NCI-H510A treated with DMSO at 0.1 percent for 48 hours (cell line): ENCODE data around the gene ASAP3.
"Not testable (repeated sequence)": the region's sequence is repeated elsewhere in the genome, so short reads cannot be mapped to it uniquely, and the experiment has no call there.

Source experiments
- DNase-seq: peaks from one replicate; lab custom pipeline; 2025; lab: John Stamatoyannopoulos, UW

ASAP3 gene

DNA sequence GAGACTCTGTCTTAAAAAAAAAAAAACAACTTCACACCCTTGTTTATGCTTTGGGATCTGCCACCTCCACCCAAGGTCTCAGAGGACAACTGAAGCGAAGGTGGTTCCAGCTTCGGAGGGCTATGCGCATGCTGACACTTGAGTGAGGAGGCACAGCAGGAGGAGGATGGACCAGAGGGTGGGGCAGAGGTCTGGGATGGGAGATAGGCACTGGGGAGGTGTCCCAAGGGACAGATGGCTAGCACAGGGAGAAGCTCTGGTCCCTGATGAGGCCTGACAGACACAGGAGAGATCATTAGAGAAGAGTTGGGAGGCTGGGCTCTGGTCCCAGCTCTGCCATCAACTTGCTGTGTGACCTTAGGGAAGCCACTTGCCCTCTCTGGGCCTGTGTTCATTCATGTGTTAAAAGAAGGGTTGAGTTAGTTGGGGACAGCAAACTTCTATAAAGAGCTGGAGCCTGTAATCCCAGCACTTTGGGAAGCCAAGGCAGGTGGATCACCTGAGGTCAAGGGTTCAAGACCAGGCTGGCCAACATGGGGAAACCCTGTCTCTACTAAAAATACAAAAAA lies 30.2 kb upstream of the ASAP3 start:
- DNase-seq = no peak

DNA sequence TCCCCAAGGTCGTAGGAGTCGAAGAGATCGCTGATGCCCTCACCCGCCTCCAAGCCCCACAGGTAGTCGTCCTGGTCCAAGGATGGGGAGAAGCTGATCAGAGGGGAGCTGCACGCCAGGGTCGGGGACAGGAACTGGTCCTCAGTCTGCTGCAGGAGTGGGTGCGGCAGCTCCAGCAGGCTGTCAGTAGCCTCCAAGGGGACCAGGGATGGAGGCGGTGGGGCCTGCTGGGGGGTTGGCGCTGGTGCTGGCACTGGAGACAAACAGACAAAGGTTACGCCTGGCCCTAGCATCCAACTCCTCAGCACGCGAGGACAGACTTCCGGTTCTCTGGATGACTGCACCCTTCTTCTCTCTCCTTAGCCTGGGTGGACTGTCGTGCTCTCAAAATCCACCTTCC lies 25.9 kb upstream of the ASAP3 start:
- DNase-seq = no peak

DNA sequence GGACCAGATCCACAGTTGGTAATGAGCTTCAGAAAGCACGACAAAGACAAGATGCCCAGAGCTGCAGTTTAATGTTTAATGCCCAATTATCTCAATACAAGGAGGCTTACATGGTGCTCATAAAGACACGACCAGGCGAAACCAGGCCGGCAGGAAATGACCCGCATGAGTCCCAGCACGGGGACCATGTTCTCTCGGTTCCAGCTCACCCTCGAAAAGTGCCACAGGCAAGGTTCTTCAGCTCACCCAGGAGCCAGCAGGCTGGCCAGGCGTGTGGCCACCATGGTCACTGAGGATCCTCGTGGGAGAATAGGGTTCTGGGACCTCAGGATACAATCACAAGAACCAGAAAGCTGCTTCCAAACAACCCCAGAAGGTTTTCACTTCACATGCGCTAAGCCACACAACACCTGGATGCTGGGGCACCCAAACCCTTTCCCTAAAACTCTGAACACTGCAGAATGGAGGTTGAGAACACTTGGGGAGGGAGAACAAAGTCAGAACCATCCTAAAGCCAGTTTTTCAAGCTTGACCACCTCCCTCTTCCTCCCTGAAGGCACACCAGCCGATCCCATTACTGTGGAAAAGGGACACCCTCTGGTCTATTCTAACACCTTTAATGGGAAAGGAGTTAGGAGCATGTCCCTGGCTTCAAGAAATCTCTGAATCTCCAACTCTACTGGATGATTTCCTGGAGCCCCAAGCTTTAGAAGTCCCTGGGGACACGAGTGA lies 22.6 kb upstream of the ASAP3 start:
- DNase-seq = no peak

DNA sequence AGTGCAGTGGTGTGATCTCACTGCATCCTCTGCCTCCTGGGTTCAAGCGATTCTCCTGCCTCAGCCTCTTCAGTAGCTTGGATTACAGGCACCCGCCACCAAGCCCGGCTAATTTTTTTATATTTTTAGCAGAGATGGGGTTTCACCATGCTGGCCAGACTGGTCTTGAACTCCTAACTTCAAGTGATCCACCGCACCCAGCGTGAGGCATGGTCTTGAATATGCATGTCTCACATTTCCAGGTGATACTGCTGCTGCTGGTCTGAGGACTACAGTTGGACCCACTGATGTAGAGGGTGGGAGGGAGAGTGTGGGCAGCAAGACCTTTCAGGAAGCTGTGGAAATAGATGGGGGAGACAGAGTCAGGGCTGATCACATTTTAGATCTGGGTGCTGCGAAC lies 21.9 kb upstream of the ASAP3 start:
- no peak for DNase-seq

DNA sequence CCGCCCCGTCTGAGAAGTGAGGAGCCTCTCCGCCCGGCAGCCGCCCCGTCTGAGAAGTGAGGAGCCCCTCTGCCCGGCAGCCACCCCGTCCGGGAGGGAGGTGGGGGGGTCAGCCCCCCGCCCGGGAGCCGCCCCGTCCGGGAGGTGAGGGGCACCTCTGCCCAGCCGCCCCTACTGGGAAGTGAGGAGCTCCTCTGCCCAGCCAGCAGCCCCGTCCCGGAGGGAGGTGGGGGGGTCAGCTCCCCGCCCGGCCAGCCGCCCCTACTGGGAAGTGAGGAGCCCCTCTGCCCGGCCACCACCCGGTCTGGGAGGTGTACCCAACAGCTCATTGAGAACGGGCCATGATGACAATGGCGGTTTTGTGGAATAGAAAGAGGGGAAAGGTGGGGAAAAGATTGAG lies 20.2 kb upstream of the ASAP3 start:
- not testable (repeated sequence) for DNase-seq

DNA sequence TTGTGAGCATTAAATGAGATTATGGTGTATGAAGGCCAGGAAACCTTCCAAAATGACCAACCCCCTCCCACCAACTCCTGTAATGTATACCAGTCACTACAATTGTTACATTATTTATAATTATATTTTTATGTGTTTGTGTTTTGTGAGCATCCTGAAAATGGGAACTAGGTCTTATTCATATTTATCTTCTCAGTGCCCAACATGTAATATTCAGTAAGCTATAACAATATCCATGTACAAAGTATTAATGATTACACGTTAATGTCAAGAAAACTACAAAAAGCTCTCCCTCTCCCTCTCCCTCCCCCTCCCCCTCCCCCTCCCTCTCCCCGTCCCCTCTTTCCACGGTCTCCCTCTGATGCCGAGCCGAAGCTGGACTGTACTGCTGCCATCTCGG lies 19.0 kb upstream of the ASAP3 start:
- DNase-seq = no peak

DNA sequence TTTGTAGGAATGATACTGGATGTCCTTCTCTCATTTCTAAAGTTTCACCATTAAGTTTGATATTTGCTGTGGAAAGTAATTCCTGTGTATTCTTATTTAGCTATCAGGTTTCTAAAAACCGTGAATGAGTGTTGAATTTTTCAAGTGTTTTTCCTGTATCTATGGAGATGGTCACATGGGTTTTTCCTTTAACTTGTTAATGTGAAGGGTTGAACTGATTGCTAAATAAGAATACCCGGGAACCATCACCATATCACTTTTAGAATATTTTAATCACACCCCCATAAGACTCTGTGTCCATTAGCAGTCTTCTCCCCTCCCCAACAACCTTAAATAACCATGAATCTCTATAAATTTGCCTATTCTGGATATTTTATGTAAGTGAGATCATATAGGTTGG lies 16.5 kb upstream of the ASAP3 start:
- peak; percentile 32 for DNase-seq

DNA sequence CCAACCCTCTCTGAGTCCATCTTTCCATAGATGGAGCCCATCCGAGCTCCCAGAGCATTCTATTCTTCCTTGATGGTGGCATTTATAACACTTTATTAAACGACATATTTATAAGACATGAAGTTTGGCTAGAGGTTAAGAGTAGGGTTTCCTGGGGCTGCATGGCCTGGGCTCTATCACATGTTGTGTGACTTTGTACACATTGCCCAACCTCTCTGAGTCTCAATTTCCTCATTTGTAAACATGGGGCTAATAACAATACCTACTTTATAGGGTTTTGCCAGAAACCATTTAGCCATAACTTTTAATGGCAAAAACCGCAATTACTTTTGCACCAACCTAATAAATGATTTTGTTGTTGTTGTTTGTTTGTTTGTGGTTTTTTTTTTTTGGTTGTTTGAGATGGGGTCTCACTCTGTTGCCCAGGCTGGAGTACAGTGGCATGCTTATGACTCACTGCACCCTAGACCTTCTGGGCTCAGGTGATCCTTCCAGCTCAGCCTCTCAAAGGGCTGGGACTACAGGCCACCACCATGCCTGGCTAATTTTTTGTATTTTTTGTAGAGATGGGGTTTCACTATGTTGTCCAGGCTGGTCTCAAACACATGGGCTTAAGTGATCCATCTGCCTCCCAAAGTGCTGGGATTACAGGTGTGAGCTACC lies 13.9 kb upstream of the ASAP3 start:
- no peak for DNase-seq

DNA sequence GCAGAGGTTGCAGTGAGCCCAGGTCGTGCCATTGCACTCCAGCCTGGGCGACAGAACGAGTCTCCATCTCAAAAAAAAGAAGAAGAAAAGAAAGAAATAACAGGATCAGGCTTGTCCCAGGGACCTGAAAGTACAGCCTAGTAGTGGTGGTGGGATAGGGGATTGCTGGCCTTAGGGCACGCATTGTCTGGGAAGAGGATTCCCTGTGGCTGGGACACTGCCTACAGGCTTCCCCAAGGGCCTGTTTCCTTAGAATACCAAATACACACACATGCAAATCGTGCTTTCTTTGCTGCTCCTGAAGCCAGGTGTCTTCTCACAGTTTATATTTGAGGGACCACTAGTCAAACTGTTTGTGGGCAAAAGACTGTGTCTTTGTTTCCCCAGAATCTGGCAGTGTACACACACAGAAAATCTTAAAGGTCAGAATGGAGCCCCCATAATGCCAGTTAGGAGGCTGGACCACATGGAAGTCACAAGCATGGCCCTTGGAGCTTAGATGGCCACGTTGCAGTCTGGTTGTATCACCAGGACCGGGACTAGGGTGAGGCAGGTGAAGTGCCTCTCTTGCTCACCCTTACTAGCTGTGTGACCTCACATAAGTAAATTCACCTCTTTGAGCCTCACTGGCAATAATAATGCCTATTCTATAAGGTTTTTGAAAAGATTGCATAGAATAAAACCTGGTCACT lies 12.7 kb upstream of the ASAP3 start:
- DNase-seq = no peak

DNA sequence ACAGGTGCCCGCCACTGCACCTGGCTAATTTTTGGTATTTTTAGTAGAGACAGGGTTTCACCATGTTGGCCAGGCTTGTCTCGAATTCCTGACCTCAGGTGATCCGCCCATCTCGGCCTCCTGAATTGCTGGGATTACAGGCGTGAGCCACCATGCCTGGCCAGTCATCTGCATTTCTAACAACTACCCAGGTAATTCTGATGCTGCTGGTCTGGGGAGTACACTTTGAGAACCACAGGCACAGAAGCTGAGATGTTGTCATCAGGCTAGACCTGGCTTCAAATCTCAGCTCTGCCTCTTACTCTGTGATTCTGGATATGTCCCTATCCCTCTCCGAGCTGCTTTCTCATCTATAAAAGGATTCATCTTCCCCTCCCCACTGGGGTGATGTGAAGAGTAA lies 10.9 kb upstream of the ASAP3 start:
- not testable (repeated sequence) for DNase-seq

DNA sequence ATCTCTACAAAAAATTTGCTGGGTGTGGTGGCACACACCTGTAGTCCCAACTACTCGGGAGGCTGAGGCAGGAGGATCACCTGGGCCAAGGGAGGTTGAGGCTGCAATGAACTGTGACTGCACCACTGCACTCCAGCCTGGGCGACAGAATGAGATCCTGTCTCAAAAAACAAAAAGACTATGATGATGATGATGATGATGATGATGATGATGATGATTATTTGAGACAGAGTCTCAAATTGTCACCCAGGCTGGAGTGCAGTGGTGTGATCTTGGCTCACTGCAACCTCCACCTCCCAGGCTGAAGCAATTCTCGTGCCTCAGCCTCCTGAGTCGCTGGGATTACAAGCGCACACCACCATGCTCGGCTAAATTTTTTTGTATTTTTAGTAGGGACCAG lies 8.8 kb upstream of the ASAP3 start:
- DNase-seq = not testable (repeated sequence)

DNA sequence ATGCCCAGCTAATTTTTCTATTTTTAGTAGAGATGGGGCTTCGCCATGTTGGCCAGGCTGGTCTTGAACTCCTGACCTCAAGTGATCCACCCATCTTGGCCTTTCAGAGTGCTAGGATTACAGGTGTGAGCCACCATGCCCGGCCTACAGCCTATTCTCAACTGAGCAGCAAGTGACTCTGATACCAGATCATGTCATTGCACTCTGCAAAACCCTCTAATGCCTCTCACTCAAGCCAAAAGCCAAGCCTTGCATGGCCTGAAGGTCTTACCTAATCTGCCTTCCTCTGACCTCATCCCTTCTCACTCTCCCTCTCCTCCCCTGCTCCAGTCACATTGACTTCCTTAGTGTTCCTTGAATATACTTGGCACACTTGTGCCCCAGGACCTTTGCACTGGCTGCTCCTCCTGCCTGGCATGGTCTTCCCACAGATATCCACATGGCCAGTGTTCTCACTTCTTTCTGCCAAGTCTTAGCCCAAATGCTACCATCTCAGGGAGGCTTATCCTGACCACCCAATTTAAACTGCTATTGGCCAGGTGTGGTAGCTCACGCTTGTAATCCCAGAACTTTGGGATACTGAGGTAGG lies 8.2 kb upstream of the ASAP3 start:
- DNase-seq = no peak

DNA sequence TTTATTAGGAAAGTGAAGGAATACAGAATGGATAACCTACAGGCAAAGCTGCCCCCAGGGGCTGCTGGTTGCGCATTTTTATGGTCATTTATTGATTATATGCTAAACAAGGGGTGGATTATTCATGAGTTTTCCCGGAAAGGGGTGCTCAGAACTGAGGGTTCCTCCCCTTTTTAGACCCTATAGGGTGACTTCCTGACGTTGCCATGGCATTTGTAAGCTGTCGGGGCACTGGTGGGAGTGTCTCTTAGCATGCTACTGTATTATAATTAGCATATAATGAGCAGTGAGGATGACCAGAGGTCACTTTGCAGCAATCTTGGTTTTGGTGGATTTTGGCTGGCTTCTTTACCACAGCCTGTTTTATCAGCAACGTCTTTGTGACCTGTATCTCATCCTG lies 5.9 kb upstream of the ASAP3 start:
- no peak for DNase-seq

DNA sequence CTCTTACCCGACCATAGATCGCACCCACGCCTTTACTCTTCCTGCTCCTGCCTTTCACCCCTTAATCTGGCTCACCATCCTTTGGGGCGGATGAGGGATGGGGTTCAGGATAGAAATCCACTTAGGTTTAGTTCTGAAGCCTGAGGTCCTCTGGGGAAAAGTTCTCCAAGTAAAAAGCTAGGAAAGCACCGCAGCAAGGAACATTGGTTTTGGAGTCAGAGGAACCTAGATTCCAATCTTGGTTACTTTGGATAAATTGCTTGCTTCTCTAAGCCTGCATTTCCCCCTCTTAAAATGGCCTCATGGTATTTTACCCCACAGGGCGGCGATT lies 988 bp upstream of the ASAP3 start:
- no peak for DNase-seq

DNA sequence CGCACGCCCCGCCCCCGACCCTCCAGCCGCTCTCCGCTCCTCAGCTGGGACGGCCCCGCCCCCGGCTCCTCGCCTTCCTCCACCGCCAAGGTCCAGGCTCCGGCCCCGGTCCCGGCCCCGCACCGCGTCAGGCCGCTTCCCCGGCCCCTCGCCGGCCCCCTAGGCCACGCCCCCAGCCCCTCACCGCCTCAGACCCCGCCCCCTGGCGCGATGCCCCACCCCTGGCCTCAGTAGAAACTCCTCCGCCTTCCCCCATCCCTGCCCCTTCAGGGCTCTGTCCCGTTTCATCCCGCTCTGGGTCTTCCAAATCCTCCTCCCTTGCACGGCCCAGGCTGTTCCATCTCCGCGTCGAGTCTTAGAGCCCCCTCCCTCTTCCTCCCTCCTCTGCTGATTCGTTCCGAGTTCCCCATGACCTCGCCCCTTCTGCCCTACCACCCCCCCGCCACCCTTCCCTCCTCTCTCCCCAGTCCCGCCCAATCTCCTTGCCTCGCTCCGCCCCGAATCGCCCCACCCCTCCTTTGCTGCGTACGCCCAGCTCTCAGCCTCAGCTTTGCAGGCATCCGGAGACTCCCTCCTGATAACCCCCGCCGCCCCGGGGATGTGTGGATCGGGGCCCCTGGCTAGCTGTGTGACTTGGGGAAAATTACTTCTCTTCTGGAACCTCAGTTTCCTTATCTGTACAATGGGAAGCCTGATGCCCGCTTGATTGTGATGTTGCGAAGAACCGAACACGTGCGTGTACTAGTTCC lies 448 bp upstream of the ASAP3 start:
- DNase-seq = peak; percentile 75

DNA sequence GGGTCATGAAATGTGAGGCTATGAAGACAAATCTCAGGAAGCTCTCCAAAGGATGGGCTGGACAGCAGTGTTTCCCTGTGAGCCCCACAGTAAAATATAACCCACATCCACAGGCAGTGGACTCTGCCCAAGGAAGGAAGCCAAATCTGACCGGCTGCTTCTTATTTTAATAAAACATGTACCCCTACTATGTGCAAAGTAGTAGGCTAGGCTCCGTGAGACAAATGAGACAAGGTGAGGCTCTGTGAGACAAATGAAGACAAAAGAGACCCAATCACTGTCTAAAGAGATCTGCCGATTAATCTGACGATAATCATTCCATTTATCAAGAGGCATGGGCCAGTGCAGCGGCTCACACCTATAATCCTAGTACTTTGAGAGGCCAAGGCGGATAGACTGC lies 2.1 kb downstream of the ASAP3 start:
- no peak for DNase-seq

DNA sequence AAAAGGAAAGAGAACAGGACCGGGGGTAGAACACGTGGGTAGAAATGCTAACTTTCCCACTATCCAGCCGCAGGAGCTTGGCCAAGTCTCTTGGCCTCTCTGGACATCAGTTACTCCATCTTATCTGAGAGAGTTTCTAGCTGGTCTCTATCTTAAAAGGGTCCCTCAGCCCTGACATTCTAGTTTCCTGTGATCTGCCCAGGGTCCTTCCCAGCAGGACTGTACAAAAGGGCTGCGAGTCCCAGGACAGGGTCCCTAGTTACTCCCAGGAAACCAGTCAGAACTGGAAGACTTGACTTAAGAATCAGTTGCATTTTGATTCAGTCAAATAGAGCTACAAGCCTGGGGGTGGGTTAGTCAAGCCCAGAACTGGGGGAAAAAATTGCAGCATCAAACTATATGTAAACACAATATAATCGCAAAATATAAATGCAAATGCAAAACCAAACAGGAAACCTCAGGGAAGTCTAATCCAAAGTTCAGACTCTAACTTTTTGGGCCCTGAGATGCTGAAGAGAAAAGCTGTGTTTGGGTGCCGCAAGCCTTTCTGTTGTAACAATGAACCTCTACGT lies 2.9 kb downstream of the ASAP3 start:
- DNase-seq = no peak

DNA sequence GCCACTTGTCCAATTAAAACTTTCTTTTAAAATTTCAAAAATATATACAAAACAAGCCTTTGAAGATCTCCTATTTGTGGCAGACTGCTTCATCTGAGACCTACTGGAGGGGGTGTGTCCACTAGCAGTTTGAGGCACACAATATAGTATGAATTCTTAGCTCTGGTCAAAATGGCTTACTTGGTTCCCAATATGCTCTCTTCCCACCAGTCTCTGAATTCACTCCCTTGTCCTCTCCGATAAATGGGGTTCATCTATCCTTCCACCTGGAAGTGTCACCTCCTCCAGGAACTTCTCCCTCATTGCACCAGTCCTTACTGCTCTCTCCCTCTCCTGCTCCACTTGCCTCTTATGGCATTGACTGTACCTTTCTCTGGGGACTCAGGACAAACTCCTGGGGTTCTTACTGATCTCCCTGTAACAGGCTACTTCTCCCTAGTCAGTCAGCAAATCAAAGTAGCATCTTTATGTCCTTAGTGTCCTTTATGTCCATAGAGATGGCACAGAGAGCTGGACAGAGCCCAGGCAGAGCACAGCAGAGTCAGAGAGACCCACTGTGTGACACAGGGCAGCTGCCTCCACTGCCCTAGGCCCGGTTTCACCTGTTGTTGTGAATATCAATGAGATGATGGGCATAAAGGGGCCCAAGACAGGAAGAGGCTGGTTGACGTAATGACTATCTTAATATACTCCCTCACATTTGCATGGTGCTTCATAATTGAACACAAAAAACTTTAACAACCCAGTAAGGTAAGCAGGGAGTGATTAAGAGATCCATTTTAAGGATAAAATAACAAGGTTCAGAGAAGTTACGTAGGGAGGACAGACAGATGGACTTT lies 3.6 kb downstream of the ASAP3 start:
- no peak for DNase-seq

DNA sequence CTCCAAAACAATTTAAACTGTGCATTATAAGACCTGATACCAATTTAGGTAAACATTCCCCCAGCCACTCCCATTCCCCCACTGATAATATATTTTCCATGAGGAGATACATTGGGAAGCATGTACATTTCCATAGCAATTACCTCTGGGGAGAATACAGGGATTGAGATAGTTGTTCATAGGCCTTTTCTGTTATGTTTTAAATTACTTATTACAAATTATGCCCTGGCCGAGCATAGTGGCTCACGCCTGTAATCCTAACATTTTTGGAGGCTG lies 4.4 kb downstream of the ASAP3 start:
- no peak for DNase-seq

DNA sequence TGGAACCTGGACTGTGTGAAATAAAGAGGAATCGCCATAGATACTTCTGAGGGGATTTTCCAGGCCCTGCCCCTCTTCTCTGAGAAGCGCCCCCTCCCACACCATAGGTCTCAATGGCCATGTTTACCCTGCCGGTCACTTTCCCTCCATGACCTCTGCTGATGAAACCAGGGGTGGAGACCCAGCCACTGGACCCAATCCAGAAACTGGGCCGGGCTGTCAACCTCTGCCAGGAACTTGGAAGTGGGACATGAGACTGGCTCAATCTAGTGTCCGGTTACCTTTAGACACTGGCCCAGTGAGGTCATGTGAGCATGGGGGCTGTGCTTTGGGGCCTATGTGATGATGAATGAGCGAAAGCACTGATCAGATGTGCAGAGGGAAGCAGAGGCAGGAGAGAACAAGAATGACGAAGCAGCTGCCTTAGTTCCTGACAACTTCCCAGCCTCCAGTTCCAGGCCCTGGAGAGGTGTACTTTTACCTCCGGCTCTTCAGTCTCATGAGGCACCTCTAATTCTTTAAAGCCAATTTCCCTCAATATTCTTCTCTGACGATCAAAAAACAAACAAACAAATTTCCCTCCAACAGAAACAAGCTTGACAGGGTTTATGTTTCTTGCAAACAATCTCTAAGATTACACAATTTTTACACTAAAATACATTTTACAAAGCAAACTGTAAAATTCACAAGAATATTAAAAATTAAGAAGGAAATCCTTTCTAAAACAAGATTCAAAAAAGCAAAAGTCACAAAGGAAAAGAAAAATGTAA lies 4.9 kb downstream of the ASAP3 start:
- peak; percentile 18 for DNase-seq
